HG02759 (cell line): Measurements from ENCODE around the gene DNM3.
"Not testable (repeated sequence)": the region's sequence is repeated elsewhere in the genome, so short reads cannot be mapped to it uniquely, and the experiment has no call there.

Experiments
- ATAC-seq: cut with Tn5 transposase; IDR thresholded peaks from one replicate; pipeline ENCODE4 v1.9.1; 2021; ENCODE audit warnings: mild to moderate bottlenecking, moderate library complexity; ENCODE audit not compliant: unreplicated experiment

The DNM3 gene

GRCh38 chr1:172298141-172298540 is 456.8 kb downstream of the DNM3 start:
- ATAC-seq, result no peak

DNA sequence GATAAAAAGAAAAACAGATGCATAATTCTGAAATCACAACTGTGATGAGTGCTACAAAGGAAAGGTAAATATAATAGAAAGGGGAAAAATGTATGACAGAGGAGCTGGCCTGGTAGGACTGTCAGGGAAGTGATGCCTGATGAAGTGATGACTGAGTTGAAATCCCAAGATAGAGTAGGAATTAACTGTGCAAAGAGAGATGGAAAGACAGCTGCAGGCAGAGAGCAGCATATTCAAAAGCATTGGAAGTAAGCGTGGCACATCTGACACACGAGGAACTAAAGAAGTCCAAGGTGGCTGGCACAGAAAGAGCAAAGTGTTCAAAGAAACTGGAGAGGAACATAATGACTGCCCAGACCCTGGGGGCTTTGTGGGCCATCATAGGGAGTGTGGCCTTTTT is 457.6 kb downstream of the DNM3 start:
- ATAC-seq, result no peak

- no peak for ATAC-seq
Measured at GRCh38 chr1:172299515-172299914, 458.2 kb downstream of the DNM3 start.

DNA sequence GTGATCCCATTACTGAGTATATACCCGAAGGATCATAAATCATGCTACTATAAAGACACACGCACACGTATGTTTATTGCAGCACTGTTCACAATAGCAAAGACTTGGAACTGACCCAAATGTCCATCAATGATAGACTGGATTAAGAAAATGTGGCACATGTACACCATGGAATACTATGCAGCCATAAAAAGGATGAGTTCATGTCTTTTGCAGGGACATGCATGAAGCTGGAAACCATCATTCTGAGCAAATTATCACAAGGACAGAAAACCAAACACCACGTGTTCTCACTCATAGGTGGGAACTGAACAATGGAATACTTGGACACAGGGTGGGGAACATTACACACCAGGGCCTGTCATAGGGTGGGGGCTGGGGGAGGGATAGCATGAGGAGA is 466.2 kb downstream of the DNM3 start:
- ATAC-seq, result not testable (repeated sequence)

DNA sequence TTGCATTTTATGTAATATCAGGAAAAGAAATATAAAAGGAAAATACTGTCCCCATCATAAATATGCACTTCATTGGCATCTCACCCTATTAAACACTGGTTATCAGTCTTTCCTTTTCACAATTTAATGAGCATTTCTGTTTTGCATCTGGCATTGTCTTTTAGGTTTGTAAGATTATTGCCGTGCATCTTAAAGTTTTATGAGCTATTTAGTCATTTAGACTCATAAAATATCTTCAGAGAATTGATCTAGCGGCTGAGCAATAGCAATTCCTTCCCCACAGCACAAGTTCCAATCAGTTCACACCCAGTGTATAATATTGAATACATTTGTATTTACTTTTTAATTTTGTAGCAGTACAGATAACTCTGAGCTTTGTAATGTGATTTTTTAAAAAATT is 466.8 kb downstream of the DNM3 start:
- ATAC-seq, result no peak

GRCh38 chr1:172308577-172308976 is 467.3 kb downstream of the DNM3 start:
- no peak for ATAC-seq

DNA sequence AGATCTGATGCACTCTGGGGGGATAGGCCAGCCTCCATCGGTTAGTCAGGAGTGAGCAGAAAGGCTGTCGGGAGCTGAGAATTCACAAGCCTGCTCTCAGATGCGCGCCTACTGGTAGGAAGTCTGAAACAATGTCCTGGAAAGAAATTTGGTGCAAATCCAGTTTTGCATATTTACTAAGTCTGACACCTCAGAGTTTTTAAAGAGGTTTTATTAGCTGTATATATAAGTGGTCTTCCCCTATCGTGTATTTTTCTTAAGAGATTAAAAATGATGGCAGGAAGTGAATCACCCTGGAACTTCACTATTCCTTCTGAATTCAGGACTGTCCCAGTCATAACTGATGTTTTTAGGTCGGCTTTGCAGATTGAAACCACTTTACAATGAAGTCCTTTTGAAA is 479.4 kb downstream of the DNM3 start:
- no peak for ATAC-seq

DNA sequence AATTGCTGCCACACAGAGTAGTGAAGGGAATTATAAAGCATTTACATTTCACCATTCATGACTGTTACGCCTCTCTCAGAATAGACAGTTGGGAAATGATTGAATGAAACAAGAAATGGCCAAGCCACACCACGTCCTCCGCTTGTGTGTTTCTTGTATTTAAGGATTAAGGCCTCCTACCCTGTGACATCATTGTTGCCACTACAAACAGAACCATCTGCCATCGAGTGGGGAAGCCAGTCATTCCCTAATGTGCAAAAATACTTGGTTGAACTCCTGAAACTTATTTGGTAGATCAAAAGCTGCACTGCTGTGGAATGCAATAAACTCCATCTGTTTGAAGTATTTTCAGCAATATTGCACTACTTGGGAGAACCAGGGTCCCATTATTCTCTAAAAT is 480.2 kb downstream of the DNM3 start:
- ATAC-seq, result no peak

DNA sequence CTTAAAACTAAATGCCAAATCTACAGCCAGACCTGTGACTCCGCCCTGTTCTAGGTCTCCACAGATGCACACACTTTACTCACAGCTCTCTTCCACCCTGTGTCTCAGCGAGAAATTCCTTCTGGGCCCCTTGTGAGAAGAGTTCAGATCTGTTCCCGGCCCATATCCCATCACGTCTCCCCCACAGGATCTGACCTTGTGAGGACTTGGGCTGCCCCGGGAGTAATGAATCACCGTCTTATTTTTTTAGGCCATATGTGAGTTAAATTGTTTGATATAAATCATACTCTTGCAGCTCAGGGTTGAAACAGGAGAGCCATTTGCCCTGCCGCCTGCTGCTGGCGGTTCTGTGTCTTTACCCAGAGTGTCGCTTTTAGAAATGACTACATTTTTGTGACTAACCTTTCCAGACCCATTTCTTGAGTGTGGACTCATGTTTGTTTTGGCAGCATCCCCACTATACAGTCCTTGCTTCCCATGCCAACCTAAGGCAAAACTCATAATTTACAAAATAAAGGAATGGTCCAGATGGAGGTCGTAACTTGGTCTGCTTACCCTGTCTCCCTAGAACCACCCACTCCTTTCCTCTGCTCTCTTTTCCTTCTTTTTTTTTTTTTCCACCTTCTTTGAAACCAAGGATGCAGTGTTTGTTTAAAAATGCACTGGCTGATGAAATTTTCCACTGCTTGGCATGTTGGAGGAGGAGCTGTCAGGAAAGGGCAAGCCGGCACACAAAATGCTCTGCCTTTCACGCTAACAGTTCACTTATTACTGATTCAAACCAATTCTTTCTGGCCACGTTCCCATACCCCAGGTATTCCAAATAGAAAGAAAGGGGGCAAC is 481.1 kb downstream of the DNM3 start:
- ATAC-seq, result no peak

DNA sequence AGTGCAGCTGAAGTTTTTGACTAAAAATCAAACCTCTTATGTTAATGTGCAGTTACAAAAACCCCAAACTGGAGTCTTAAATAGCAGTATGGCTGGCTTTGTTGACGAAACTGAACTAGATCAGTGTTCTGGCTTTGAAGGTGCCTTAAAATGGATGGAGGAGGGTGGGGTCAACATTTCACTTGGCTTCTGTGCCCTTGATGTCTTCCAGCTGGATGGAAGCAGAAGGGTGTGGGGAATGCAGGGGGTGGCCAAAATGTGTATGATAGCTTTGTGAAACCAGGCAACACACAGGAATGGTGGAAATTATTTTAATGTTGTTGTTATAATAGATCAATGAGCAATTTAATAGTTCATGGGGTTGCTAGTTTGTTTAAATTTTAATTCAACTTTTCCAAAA is 482.4 kb downstream of the DNM3 start:
- ATAC-seq, result no peak

- no peak for ATAC-seq
Measured at GRCh38 chr1:172324086-172324485, 482.8 kb downstream of the DNM3 start.

GRCh38 chr1:172324761-172325160 is 483.5 kb downstream of the DNM3 start:
- ATAC-seq, result no peak

- ATAC-seq, result no peak
Measured at GRCh38 chr1:172325531-172325930, 484.2 kb downstream of the DNM3 start.

DNA sequence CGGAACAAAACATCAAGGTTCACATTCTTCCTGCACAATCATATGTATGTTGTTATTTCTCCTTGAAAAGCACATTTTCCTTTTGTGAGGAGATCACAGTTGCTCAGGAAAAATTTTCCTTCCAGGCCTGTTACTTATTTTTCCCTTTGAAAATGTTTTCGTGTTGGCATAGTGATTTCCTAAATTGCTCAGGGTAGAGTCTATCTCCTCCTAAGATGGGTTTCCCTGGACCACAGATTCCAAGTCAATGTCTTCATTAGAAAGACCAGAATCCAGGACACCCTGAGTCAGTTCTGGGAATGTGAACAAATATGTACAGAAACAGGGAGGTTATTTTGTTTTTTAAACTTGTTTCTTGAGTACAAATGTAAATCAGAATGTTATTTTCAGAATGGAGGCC is 484.8 kb downstream of the DNM3 start:
- ATAC-seq, result no peak

DNA sequence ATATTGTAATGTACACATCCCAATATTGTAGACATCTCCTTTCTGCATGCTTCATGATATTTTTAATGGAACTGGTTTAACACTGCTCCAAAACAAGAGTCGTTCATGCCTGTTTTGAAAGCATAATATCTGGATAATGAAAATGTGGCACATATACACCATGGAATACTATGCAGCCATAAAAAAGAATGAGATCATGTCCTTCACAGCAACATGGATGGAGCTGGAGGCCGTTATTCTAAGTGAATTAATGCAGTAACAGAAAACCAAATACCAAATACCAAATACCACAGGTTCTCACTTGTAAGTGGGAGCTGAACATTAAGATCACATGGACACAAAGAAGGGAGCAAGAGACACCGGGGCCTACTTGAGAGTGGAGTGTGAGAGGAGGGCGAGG is 487.0 kb downstream of the DNM3 start:
- no peak for ATAC-seq

DNA sequence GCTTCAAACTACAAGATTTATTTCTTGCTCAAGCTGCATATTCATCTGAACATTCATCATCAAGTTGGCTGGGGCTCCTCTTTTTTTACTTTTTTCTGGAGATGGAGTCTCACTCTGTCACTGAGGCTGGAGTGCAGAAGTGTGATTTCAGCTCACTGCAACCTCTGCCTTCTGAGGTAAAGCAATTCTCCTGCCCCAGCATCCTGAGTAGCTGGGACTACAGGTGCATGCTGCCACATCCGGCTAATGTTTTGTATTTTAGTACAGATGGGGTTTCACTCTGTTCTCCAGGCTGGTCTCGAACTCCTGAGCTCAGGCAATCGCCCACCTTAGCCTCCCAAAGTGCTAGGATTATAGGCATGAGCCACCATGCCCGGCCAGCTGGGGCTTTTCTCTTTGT is 490.9 kb downstream of the DNM3 start:
- ATAC-seq, result no peak

DNA sequence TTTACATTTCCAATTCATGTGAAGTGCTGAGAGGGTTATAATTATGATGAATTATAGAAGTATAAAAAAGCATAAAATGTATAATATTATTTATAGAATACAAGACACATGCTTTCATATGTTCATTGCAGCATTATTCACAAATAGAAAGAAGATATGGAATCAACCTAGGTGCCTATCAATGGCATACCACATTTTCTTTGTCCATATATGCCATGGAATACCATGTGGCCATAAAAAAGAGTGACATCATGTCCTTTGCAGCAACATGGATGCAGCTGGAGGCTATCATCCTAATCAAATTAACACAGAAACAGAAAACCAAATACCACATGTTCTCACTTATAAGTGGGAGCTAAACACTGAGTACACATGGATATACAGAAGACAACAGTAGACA is 494.1 kb downstream of the DNM3 start:
- ATAC-seq, result no peak

- ATAC-seq, result peak; percentile 41
Measured at GRCh38 chr1:172338295-172338735, 497.0 kb downstream of the DNM3 start.

DNA sequence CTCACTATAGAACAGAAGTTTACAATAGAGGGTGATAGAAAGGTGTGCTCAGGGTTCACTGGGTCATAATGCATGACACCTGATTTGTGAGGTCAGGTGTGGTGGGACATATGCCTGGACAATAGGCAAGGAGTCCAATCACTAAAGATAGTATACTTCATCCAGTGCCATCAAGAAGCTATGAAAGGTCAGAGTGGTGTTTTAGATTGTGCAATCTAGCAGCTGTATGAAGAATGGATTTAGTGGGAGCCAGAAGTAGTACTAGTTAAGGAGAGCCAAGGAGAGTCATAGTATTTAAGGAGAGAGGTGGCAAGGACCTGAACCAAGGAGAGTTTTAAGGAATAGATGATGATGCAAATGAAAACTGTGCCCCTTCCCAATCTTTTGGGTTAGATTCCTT is 498.5 kb downstream of the DNM3 start:
- no peak for ATAC-seq

DNA sequence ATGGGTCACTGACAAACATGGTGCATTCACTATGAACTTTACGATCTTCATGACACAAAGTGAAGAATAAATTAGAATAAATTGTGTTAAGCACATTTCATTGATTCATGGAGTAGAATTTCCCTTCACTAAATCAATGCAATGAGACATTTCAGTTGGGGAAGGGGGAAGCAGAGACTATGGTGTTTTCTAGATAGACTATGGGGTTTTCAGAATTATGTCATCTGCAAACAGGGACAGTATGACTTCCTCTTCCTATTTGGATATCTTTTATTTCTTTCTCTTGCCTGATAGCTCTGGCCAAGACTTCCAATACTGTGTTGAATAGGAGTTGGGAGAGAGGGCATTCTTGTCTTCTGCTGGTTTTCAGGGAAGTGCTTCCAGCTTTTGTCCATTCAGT is 499.2 kb downstream of the DNM3 start:
- ATAC-seq, result no peak

DNA sequence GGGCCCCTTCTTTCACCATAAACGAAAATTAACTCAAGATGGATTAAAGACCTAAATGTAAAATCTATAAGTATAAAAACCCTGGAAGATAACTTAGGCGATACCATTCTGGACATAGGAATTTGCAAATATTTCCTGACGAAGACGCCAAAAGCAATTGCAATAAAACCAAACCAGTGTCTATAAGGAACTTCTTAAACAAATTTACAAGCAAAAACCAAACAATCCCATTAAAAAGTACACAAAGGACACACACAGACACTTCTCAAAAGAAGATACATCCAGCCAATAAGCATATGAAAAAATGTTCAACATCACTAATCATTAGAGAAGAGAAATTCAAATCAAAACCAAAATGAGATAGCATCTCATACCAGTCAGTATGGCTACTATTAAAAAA is 500.4 kb downstream of the DNM3 start:
- ATAC-seq, result no peak

GRCh38 chr1:172342584-172343239 is 501.4 kb downstream of the DNM3 start:
- ATAC-seq, result peak; percentile 43
